H1 (cell line): Measurements from ENCODE around the gene TFDP1.

Experiments
- GTF2F1 ChIP-seq: IDR thresholded peaks from 2 replicates; pipeline ENCODE4 v1.6.1; 2012; ENCODE audit warnings: low read depth, low read length, improper control_type of control experiment, borderline replicate concordance
- JUND ChIP-seq: IDR thresholded peaks from 2 replicates; pipeline ENCODE4 v1.6.1; 2011; ENCODE audit warnings: mild to moderate bottlenecking, improper control_type of control experiment, low read length
- ZNF274 ChIP-seq: IDR thresholded peaks from 2 replicates; pipeline ENCODE4 v1.7.0; 2012; ENCODE audit warnings: low read length, borderline replicate concordance; ENCODE audit errors: extremely low read depth
- TF ChIP-seq, protein P1 (sequence below), 3 experiments: IDR thresholded peaks; 1 replicate in 2 of 3; 2 replicates in 1 of 3; pipeline versions ENCODE4 v1.5.1 to v1.6.1; 2011; ENCODE audit warnings: low read length in 3 of 3, mild to moderate bottlenecking in 3 of 3, inconsistent platforms in 2 of 3, low read depth in 1 of 3, moderate library complexity in 1 of 3; ENCODE audit not compliant: insufficient read depth in 1 of 3; ENCODE audit errors: control extremely low read depth in 1 of 3

DNA sequence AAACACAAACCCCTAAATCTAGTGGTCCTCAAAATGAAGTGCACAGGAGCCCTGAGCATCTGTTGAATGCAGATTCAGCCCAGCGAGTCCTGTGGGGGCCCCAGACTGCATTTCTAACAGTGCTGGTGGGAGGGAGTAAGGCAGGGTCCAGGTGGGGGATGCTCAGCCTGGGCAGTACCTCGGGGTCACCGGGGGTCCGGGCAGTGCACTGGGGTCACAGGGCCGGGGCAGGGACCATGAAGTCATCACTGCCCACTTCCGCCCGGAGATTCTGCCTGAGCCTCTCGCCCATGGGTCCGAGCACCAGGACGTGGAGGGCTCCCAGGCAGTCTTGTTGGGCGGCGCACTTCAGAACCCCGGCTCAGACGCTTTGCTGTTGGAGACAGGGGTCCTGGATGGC is 74.3 kb downstream of the TFDP1 start:
- TF ChIP-seq, protein P1, sequence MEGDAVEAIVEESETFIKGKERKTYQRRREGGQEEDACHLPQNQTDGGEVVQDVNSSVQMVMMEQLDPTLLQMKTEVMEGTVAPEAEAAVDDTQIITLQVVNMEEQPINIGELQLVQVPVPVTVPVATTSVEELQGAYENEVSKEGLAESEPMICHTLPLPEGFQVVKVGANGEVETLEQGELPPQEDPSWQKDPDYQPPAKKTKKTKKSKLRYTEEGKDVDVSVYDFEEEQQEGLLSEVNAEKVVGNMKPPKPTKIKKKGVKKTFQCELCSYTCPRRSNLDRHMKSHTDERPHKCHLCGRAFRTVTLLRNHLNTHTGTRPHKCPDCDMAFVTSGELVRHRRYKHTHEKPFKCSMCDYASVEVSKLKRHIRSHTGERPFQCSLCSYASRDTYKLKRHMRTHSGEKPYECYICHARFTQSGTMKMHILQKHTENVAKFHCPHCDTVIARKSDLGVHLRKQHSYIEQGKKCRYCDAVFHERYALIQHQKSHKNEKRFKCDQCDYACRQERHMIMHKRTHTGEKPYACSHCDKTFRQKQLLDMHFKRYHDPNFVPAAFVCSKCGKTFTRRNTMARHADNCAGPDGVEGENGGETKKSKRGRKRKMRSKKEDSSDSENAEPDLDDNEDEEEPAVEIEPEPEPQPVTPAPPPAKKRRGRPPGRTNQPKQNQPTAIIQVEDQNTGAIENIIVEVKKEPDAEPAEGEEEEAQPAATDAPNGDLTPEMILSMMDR (IDR thresholded peaks at IDR 0.05; ENCODE audit: control extremely low read depth in 1 of 3, insufficient read depth in 1 of 3, low read depth in 1 of 3, low read length in 3 of 3), result no peak
- no peak for TF ChIP-seq JUND
- no peak for TF ChIP-seq ZNF274
- no peak for TF ChIP-seq GTF2F1
